ENCODE measurements around the gene KIF16B.

KIF16B gene

DNA sequence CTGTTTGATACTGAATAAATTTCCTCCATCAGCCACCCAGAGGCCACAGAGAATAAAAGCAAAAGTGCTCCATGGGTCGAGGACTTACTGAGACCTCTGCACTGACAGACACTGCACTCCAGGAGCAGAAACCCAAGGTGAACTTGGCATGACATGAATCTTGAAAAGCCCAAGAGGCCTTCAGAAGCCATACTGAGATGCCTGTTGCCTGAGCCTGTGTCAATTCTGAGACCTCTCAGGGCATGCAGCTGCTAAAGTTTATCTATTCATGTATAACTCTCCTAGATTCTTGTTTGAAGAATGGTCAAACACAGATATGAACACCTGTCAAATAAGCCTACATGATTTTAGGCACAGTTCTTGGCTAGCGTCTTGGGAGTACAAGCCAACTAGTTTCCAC, 145.7 kb downstream of the KIF16B start (continued):
- TF ChIP-seq, protein P1, sequence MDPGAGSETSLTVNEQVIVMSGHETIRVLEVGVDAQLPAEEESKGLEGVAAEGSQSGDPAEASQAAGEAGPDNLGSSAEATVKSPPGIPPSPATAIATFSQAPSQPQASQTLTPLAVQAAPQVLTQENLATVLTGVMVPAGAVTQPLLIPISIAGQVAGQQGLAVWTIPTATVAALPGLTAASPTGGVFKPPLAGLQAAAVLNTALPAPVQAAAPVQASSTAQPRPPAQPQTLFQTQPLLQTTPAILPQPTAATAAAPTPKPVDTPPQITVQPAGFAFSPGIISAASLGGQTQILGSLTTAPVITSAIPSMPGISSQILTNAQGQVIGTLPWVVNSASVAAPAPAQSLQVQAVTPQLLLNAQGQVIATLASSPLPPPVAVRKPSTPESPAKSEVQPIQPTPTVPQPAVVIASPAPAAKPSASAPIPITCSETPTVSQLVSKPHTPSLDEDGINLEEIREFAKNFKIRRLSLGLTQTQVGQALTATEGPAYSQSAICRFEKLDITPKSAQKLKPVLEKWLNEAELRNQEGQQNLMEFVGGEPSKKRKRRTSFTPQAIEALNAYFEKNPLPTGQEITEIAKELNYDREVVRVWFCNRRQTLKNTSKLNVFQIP (CRISPR knock-in tag; IDR thresholded peaks at IDR 0.05; ENCODE audit: borderline replicate concordance, low read depth) = no peak
- no peak for TF ChIP-seq ZFP30 (CRISPR knock-in tag; IDR thresholded peaks at IDR 0.05)
- TF ChIP-seq, protein P2, sequence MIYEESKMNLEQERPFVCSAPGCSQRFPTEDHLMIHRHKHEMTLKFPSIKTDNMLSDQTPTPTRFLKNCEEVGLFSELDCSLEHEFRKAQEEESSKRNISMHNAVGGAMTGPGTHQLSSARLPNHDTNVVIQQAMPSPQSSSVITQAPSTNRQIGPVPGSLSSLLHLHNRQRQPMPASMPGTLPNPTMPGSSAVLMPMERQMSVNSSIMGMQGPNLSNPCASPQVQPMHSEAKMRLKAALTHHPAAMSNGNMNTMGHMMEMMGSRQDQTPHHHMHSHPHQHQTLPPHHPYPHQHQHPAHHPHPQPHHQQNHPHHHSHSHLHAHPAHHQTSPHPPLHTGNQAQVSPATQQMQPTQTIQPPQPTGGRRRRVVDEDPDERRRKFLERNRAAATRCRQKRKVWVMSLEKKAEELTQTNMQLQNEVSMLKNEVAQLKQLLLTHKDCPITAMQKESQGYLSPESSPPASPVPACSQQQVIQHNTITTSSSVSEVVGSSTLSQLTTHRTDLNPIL (CRISPR knock-in tag; IDR thresholded peaks at IDR 0.05; ENCODE audit: low read depth) = no peak
- no peak for TF ChIP-seq BACH2 (CRISPR knock-in tag; IDR thresholded peaks at IDR 0.05; ENCODE audit: borderline replicate concordance)
- no peak for TF ChIP-seq ZNF70 (CRISPR knock-in tag; IDR thresholded peaks at IDR 0.05)
- no peak for TF ChIP-seq ESRRG (CRISPR knock-in tag; IDR thresholded peaks at IDR 0.05)
- TF ChIP-seq CSDC2 (CRISPR knock-in tag; IDR thresholded peaks at IDR 0.05) = no peak

DNA sequence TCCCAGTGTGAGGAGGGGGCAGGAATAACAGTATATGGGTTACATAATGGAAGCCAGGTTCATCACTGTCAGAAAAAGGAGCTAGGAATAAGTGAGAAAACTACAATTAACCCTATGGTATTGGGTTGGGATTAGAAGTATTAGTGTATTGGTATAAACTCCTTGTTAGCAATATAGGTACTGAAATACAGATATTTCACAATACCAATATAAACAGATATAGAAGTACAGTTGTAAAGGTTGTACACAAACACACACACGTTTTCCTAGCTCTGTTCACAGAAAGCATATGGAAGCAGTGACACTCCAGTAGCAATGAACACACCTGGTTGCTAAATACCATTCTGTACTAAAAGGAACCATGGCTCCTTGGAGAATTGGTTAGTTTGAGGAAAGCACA, 148.5 kb downstream of the KIF16B start:
- TF ChIP-seq ZNF565 (CRISPR knock-in tag; conservative IDR thresholded peaks at IDR 0.05; ENCODE audit: low read depth) (no peak), ZFP30 (CRISPR knock-in tag; IDR thresholded peaks at IDR 0.05) (no peak), ARNTL (CRISPR knock-in tag; IDR thresholded peaks at IDR 0.05; ENCODE audit: borderline replicate concordance, low read depth) (no peak), GLIS3 (CRISPR knock-in tag; IDR thresholded peaks at IDR 0.05) (no peak), ZNF8 (CRISPR knock-in tag; IDR thresholded peaks at IDR 0.05) (no peak), TOX (CRISPR knock-in tag; IDR thresholded peaks at IDR 0.05; ENCODE audit: borderline replicate concordance) (no peak)
- TF ChIP-seq, protein P3, sequence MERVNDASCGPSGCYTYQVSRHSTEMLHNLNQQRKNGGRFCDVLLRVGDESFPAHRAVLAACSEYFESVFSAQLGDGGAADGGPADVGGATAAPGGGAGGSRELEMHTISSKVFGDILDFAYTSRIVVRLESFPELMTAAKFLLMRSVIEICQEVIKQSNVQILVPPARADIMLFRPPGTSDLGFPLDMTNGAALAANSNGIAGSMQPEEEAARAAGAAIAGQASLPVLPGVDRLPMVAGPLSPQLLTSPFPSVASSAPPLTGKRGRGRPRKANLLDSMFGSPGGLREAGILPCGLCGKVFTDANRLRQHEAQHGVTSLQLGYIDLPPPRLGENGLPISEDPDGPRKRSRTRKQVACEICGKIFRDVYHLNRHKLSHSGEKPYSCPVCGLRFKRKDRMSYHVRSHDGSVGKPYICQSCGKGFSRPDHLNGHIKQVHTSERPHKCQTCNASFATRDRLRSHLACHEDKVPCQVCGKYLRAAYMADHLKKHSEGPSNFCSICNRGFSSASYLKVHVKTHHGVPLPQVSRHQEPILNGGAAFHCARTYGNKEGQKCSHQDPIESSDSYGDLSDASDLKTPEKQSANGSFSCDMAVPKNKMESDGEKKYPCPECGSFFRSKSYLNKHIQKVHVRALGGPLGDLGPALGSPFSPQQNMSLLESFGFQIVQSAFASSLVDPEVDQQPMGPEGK (CRISPR knock-in tag; IDR thresholded peaks at IDR 0.05; ENCODE audit: borderline replicate concordance) = no peak
- no peak for ATAC-seq

DNA sequence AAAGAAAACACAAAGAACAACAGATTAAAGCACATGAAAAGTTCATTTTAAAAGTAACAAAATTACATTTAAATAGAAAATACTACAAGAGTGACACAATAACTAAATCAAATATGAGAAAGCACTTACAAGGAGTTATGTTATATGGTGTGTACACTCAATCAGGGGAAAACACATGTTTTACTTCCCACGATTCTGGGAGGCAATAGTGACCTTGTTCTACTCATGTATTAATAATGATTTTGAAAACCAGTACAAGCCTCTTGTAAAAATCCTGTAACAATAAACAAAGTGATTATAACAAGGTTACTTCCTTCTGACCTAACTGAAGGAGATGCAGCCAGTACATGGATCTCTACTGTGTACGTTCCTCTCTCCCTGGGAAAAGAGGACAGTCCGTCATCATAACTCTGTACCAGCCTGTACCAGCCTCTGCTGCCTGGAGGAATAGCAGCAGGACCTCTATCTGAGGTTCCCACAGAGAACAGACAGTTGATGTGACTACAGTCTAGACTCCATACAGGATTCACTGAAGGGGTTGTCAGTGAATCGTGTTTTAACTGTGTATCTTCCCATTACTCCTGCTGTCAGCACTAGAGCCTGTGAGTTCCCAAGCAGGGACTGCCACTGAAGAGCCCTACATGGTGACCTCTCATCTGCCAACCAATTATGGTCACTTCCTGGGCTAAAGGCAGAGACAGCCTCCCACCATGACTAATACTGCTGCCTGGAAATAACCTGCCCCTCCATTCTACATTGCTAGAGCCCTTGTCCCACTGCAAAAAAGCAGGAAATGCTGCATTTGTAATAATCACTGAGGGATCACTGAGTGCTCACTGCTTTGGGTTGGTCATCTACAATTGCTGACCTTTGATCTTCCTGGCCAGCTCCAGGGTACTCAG, 149.7 kb downstream of the KIF16B start:
- no peak for ATAC-seq
- TF ChIP-seq ZNF70 (CRISPR knock-in tag; IDR thresholded peaks at IDR 0.05) = no peak
- no peak for TF ChIP-seq ZC3H10 (CRISPR knock-in tag; IDR thresholded peaks at IDR 0.05)
- TF ChIP-seq ISL1 (CRISPR knock-in tag; IDR thresholded peaks at IDR 0.05) = no peak

DNA sequence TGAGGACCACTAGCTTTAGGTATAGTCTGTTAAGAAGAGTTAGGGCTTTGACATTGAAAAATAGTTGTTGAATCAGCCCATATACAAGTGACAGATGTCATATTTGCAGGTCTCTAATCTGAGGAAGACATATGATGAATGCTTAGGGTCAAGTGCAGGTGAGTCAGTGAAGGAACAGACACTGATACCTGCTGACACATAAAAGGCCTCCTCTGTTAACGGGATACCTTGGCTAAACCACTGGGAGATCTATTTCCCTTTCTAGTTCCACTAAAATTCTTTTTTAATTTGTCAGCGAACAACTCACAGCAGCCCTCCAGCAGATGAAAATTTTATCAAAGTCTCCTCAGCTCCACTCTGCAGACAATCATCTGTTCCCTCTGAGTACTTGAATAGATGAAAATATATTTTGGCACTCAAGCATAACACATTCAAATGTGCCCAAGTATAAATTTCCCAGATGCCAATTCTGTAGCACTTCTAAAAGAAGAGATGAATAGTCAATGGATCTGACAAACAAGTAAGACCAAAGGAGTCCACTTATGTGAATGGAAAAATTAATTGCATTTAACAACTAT, 154.0 kb downstream of the KIF16B start:
- no peak for TF ChIP-seq SNAI2 (CRISPR knock-in tag; IDR thresholded peaks at IDR 0.05)
- TF ChIP-seq GLIS3 (CRISPR knock-in tag; IDR thresholded peaks at IDR 0.05) = no peak
- TF ChIP-seq ZC3H10 (CRISPR knock-in tag; IDR thresholded peaks at IDR 0.05) = no peak
- no peak for TF ChIP-seq RARB (CRISPR knock-in tag; IDR thresholded peaks at IDR 0.05)
- TF ChIP-seq, protein P4, sequence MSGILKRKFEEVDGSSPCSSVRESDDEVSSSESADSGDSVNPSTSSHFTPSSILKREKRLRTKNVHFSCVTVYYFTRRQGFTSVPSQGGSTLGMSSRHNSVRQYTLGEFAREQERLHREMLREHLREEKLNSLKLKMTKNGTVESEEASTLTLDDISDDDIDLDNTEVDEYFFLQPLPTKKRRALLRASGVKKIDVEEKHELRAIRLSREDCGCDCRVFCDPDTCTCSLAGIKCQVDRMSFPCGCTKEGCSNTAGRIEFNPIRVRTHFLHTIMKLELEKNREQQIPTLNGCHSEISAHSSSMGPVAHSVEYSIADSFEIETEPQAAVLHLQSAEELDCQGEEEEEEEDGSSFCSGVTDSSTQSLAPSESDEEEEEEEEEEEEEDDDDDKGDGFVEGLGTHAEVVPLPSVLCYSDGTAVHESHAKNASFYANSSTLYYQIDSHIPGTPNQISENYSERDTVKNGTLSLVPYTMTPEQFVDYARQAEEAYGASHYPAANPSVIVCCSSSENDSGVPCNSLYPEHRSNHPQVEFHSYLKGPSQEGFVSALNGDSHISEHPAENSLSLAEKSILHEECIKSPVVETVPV (CRISPR knock-in tag; IDR thresholded peaks at IDR 0.05) = no peak
- TF ChIP-seq BACH2 (CRISPR knock-in tag; IDR thresholded peaks at IDR 0.05; ENCODE audit: borderline replicate concordance) = no peak
- TF ChIP-seq OSR1 (CRISPR knock-in tag; IDR thresholded peaks at IDR 0.05) = no peak
- TF ChIP-seq ISL1 (CRISPR knock-in tag; IDR thresholded peaks at IDR 0.05) = no peak
- TF ChIP-seq, protein P2 (CRISPR knock-in tag; IDR thresholded peaks at IDR 0.05; ENCODE audit: low read depth) = no peak
- no peak for TF ChIP-seq ESRRG (CRISPR knock-in tag; IDR thresholded peaks at IDR 0.05)
- TF ChIP-seq ARNTL (CRISPR knock-in tag; IDR thresholded peaks at IDR 0.05; ENCODE audit: borderline replicate concordance, low read depth) = no peak
- no peak for TF ChIP-seq ZNF70 (CRISPR knock-in tag; IDR thresholded peaks at IDR 0.05)
- TF ChIP-seq, protein P3 (CRISPR knock-in tag; IDR thresholded peaks at IDR 0.05; ENCODE audit: borderline replicate concordance) = no peak
- no peak for TF ChIP-seq ZNF565 (CRISPR knock-in tag; conservative IDR thresholded peaks at IDR 0.05; ENCODE audit: low read depth)
- no peak for TF ChIP-seq ZFP30 (CRISPR knock-in tag; IDR thresholded peaks at IDR 0.05)
- no peak for ATAC-seq

Data from SK-N-SH treated with all-trans-retinoic acid at 6 μM for 48 hours (cell line).